Measurements from ENCODE around the gene GPR161.

DNA sequence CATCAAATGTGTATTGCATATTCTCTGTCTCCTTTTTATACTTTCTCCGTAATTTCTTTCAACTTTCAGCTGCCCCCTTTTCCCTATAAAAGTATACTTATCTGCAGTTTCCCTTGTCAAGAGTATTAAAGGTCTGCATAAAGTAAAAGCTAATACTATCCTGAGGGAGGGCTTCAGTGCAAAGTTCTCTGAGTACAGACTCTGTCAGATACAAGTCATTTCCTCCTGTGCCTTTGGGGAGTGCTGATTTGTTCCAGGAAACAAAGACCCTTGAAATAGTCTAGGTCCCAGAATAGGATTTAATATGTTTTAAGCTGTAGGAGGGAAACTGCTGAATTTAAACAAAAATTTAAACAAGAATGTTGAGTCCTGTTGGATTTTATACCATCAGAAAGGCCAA, 11.7 kb downstream of the GPR161 start:
- TF ChIP-seq CTCF (conservative IDR thresholded peaks at IDR 0.05; ENCODE audit: low read length) (no peak), EZH2phosphoT487 (IDR thresholded peaks at IDR 0.05; ENCODE audit: borderline replicate concordance) (no peak)
